ENCODE data around the gene NCOA7.

DNA sequence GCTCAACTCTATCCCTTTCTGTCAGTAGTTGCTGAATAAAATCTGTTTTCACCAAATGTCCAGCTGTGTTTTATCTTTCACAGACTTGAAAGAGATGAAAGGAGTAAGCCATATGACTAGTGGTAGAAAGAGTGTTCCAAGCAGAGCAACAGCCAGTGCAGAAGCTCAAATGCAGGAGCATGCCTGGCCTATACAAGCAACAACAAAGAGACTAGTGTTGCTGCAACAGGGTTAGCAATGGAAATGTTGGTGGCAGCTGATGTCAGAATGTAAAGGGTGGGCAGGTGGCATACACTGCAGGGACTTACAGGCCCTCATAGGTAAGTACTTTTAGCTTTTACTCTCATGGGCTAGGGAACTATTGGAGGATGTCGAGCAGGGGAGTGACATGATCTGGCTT, 160.6 kb downstream of the NCOA7 start:
- no peak for TF ChIP-seq TFAM (CRISPR knock-in tag; conservative IDR thresholded peaks at IDR 0.05)
- no peak for TF ChIP-seq MXI1 (IDR thresholded peaks at IDR 0.05; ENCODE audit: low read depth, low read length)
